ENCODE measurements around the gene MYCBP2.
"Not testable (repeated sequence)": the region's sequence is repeated elsewhere in the genome, so short reads cannot be mapped to it uniquely, and the experiment has no call there.

Gene MYCBP2

DNA sequence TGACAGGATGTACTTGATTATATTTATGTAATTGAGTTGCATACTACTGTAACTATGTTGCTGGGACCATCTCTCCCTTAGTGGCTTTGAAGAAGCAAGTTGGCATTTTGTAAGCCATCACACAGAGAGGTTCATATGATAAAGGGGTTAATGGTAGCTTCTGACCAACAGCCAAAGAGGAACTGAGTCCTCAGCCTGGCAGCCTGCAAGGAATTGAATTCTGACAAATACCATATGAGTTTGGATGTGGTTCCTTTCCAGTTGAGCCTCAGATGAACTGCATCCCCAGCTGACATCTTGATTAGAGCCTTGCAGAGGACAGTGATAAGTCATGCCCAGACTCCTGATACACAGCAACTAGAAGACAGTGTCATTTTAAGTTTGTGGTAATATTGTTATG, 8.6 kb upstream of the MYCBP2 start:
- DNase-seq (ENCODE audit: low spot score): no peak

- no peak for DNase-seq (ENCODE audit: low spot score)
Measured at GRCh38 chr13:77333594-77333993, 6.7 kb upstream of the MYCBP2 start.

DNA sequence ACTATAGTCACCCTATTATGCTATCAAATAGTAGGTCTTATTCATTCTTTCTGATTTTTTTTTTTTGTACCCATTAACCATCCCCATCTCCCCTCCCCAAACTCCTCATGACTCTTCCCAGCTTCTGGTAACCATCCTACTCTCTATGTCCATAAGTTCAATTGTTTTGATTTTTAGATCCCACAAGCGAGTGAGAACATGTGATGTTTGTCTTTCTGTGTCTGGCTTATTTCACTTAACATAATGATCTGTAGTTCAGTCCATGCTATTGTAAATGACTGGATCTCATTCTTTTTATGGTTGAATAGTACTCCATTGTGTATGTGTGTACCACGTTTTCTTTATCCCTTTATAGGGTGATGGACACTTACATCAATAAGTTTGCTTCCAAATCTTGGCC, 4.5 kb upstream of the MYCBP2 start:
- no peak for DNase-seq (ENCODE audit: low spot score)

GRCh38 chr13:77329911-77330584, 3.2 kb upstream of the MYCBP2 start:
- DNase-seq (ENCODE audit: low spot score): no peak

DNA sequence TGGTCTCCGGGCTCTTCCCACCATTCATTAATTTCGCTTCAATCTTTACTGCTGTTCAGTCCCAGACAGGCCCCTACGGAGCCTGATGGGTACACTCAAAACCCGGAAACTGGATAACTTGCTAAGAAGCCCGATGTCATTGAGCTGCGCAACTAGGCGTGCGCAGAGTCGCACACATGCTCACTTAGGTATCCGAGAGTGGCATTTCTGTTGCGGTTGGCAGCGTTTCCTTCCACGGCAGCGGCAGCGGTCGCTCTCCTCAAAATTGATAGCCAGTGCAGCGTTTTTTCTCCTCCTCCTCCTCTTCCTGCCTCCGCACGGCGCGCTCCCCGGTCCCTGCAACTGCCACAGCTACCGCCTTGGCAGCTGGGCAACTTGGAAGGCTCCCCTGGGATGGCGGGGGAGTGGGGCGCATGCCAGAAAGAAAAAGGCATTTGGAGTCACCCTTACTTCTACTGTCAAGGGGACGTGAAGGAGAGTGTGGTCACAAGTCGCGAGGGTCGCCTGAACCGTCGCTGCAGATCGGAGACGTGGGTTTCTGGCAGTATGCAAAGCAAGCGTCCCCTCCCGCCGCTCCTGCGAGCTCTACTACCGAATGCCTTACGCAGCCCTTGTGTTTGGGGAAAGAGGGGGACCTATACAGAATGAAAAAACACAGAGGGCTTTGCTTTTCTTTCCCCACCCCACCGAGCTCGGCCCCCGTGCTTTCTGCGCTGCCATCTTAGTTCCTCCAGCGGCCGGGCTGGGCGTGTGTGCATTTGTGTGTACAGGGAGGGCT, 2.4 kb upstream of the MYCBP2 start:
- peak; percentile 90 for DNase-seq (ENCODE audit: low spot score)

- no peak for DNase-seq (ENCODE audit: low spot score)
Measured at GRCh38 chr13:77328819-77329132, 1.9 kb upstream of the MYCBP2 start.

GRCh38 chr13:77325371-77325980, 1.4 kb downstream of the MYCBP2 start:
- DNase-seq (ENCODE audit: low spot score): no peak

- DNase-seq (ENCODE audit: low spot score): no peak
Measured at GRCh38 chr13:77323858-77324257, 3.0 kb downstream of the MYCBP2 start.

- no peak for DNase-seq (ENCODE audit: low spot score)
Measured at GRCh38 chr13:77319536-77319935, 7.4 kb downstream of the MYCBP2 start.

DNA sequence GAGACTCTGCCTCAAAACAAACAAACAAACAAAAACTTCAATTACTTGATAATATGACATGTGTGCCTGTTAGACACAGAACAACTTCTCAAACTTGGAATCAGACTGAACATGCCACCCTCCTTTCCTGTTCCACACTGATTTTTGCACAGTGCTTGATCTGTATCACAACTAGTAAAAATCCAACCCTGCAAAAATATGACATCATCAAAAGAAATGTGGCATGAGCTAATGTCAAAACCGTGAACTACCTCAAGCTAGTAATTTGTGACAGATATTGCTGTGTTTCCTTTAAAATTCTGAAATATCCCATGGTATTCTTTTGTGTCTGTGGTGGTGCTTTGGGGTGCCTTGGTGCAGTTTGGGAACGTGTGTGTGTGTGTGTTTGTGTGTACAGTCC, 8.2 kb downstream of the MYCBP2 start:
- DNase-seq (ENCODE audit: low spot score): no peak

DNA sequence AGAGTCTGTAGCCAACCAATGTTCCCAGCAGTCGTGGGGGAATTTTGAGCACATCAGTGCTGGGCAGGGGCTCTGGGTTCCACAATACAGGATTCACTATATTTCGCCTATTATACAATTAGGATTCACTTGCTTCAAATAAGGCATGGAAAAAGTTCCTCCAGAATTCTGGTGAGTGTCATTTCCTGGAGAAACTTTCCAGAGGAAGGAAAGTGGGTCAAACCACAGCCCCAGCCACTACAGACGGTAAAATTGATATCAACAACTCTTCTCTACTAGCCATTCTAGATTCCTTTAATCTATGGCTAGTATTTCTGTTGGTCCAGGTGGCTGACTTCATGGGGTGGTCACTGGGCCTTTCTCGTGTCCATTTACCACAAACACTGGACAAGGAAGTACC, 10.5 kb downstream of the MYCBP2 start:
- DNase-seq (ENCODE audit: low spot score): no peak

DNA sequence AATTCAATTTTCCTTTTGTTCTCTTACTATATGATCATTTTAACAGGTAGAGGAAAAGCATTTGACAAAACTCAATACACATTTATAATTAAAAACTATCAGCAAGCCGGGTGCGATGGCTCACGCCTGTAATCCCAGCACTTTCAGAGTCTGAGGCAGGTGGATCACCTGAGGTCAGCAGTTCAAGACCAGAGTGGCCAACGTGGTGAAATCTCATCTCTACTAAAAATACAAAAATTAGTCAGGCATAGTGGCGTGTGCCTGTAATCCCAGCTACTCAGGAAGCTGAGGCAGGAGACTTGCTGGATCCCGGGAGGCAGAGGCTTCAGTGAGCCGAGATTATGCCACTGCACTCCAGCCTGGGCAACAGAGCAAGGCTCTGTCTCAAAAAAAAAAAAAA, 11.4 kb downstream of the MYCBP2 start:
- DNase-seq (ENCODE audit: low spot score): not testable (repeated sequence)

- DNase-seq (ENCODE audit: low spot score): no peak
Measured at GRCh38 chr13:77313923-77314322, 13.0 kb downstream of the MYCBP2 start.

DNA sequence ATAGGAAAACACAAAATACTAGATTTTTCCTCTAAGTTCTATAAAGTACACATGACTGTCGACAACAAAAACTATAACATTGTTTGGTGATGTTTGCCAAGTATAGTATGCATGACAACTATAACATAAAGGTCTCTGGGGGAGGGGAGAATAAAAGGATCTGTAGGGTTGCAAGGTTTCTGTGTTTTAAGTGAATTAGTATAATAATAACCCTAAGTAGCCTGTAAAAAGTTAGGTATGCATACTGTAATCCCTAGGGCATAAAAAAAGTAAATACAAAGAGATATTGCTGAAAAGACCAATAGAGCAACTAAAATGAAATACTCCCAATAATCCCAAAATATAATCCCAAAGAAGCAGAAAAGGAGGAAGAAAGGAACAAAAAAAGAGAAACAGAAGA, 14.6 kb downstream of the MYCBP2 start:
- no peak for DNase-seq (ENCODE audit: low spot score)

DNA sequence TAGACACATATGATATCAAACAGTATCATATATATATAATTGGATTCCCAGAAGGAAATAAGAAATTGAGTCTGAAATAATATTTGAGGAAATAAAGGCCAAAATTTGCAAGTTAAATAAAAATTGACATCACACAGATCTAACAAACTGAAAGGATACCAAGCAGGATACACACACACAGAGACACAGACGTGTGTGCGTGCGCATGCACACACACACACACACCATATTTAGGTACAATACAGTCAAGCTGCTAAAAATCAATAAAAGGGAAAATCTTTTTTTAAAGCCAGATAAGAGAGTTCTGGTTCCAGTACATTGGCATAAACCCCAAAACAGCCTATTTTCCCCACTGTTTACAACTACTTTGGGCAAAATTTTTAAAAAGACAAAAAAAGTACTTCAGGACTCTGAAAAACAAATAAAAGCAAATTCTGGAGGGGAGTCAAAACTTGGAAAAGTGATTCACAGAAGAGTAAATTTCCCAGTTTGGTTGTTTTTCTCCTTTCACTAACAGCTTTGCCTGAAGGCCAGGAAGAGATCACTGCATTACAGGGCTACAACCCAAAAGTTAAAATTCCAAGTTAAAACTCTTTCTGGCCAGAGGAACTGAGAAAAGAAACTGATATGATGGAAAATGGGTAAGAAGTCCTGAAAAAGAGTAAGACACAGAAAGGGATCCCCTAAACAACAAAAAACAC, 16.2 kb downstream of the MYCBP2 start:
- DNase-seq (ENCODE audit: low spot score): no peak

GRCh38 chr13:77310161-77310560, 16.7 kb downstream of the MYCBP2 start:
- no peak for DNase-seq (ENCODE audit: low spot score)

DNA sequence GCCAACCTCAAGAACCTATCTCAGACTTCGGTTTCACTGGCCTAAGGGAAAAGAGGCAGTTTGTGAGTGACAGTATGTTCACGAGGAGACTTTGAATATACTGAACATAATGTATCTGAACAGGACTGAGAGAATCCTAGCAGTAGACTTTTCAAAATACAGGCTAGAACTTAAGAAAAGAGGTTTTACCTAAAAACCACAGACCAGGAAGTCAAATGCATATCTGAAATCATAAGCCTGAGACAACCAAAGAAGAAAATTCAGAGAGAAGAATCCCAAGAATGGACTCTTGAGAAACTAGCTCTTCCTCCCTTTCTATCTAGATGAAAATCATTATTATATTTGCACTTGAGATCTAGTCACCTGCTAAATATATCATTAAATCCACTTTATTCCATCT, 17.6 kb downstream of the MYCBP2 start:
- no peak for DNase-seq (ENCODE audit: low spot score)

DNA sequence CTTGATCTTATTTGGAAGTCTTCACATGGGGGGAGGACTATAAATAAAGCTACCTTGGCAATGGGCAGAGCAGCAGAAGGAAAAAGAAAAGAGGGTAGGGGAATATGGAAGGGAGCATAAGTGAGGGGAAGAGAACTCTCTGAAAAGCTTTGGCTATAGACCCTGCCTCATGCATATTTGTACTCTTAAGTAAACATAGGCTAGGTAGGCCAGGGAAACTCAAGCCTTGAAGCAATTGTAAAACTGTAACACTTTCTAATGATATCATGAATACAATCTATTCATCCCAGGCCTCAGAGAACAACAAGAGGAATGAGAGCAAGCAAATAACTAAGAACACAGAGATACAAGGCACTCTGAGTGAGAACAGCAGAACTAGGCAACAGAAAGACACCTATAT, 20.4 kb downstream of the MYCBP2 start:
- no peak for DNase-seq (ENCODE audit: low spot score)

- DNase-seq (ENCODE audit: low spot score): no peak
Measured at GRCh38 chr13:77305266-77305665, 21.6 kb downstream of the MYCBP2 start.

DNA sequence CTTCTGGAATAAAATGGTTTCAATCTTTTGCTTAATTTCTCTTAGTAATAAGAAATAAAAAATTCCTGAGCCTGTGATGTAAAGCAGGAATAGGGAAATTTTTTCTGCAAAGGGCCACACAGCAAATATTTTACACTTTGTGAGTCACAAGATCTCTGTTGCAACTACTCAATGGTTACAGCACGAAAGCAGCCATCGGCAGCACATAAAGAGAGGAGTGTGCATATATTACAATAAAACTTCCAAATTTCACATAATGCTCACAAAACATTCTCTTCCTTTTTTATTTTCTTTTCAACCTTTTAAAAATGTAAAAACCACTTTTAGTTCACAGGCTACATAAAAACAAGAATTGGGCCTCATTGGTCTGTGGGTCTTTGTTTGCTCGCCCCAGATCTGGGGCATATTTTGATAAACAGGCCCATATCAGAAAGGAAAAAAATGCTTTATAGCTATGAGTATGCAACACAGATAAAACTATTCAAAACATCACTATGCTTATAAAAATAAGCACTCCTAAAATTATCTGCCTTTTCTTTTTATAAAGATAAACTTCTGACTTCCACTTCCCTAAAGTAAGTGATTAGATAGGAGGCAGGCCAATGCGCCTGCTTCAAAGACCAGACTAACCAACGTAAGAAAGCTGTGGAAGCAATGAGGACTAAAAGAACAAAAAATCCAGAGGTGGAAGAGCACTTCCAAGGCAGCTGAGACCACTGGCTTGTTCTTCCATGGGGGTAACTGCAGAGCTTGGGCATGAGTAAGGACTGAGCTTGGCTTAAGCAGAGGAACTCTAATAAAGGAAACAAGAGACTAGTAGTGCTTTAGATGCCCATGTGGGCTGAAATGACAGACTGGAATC, 26.5 kb downstream of the MYCBP2 start:
- peak; percentile 20 for DNase-seq (ENCODE audit: low spot score)

- no peak for DNase-seq (ENCODE audit: low spot score)
Measured at GRCh38 chr13:77299587-77299986, 27.3 kb downstream of the MYCBP2 start.

- DNase-seq (ENCODE audit: low spot score): no peak
Measured at GRCh38 chr13:77298426-77298825, 28.5 kb downstream of the MYCBP2 start.

Measured in AG08395 (cell line).